ENCODE measurements around the gene MYBPC1.

DNA sequence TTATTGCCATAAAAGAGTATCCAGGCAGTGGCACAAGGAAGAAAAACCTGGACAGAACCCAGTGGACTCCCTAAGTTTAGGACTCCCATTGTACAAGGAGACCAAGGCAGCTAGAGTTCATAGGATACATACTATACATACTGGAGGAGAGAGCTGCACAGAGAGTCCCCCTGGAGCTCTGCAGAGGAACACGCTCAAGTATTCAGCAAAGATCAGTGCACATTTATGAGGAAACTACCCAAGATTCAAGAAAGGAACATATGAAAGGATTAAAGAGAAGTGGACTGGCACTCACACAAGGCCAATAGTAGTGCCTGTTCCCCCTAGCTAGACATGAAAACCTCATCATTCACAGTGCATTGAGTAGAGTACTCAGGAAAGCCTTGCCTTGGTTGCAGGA, 59.7 kb downstream of the MYBPC1 start:
- no peak for TF ChIP-seq SIN3A (IDR thresholded peaks at IDR 0.05; ENCODE audit: borderline replicate concordance, insufficient read depth, low read depth, low read length)
- TF ChIP-seq, protein P1, sequence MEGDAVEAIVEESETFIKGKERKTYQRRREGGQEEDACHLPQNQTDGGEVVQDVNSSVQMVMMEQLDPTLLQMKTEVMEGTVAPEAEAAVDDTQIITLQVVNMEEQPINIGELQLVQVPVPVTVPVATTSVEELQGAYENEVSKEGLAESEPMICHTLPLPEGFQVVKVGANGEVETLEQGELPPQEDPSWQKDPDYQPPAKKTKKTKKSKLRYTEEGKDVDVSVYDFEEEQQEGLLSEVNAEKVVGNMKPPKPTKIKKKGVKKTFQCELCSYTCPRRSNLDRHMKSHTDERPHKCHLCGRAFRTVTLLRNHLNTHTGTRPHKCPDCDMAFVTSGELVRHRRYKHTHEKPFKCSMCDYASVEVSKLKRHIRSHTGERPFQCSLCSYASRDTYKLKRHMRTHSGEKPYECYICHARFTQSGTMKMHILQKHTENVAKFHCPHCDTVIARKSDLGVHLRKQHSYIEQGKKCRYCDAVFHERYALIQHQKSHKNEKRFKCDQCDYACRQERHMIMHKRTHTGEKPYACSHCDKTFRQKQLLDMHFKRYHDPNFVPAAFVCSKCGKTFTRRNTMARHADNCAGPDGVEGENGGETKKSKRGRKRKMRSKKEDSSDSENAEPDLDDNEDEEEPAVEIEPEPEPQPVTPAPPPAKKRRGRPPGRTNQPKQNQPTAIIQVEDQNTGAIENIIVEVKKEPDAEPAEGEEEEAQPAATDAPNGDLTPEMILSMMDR (IDR thresholded peaks at IDR 0.05) = no peak
- TF ChIP-seq POLR2AphosphoS5 (IDR thresholded peaks at IDR 0.05; ENCODE audit: low read depth, low read length) = no peak
- TF ChIP-seq, protein P2, sequence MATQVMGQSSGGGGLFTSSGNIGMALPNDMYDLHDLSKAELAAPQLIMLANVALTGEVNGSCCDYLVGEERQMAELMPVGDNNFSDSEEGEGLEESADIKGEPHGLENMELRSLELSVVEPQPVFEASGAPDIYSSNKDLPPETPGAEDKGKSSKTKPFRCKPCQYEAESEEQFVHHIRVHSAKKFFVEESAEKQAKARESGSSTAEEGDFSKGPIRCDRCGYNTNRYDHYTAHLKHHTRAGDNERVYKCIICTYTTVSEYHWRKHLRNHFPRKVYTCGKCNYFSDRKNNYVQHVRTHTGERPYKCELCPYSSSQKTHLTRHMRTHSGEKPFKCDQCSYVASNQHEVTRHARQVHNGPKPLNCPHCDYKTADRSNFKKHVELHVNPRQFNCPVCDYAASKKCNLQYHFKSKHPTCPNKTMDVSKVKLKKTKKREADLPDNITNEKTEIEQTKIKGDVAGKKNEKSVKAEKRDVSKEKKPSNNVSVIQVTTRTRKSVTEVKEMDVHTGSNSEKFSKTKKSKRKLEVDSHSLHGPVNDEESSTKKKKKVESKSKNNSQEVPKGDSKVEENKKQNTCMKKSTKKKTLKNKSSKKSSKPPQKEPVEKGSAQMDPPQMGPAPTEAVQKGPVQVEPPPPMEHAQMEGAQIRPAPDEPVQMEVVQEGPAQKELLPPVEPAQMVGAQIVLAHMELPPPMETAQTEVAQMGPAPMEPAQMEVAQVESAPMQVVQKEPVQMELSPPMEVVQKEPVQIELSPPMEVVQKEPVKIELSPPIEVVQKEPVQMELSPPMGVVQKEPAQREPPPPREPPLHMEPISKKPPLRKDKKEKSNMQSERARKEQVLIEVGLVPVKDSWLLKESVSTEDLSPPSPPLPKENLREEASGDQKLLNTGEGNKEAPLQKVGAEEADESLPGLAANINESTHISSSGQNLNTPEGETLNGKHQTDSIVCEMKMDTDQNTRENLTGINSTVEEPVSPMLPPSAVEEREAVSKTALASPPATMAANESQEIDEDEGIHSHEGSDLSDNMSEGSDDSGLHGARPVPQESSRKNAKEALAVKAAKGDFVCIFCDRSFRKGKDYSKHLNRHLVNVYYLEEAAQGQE (IDR thresholded peaks at IDR 0.05; ENCODE audit: insufficient read depth in 1 of 2, low read depth in 2 of 2, low read length in 1 of 2) = no peak
- no peak for TF ChIP-seq TCF7L2 (IDR thresholded peaks at IDR 0.05; ENCODE audit: low read depth, low read length)

Measured in Panc1 (cell line).